GM12874 (cell line): Measurements from ENCODE around the gene HSD11B1L.
A peak's percentile ranks its signal among the peaks of the same experiment; 100 is the strongest.

Experiments used
- CTCF ChIP-seq: IDR thresholded peaks from 2 replicates; pipeline ENCODE4 v1.5.1; 2011; ENCODE audit warnings: low read depth, mild to moderate bottlenecking, control low read depth, low read length, moderate library complexity; ENCODE audit not compliant: insufficient read depth

HSD11B1L gene

GRCh38 chr19:5682107-5682482, 1.3 kb downstream of the HSD11B1L start:
- TF ChIP-seq CTCF = no peak

- no peak for TF ChIP-seq CTCF
Measured at GRCh38 chr19:5683177-5683886, 2.5 kb downstream of the HSD11B1L start.

GRCh38 chr19:5684694-5685430, 4.0 kb downstream of the HSD11B1L start:
- no peak for TF ChIP-seq CTCF

- TF ChIP-seq CTCF = no peak
Measured at GRCh38 chr19:5686326-5686646, 5.5 kb downstream of the HSD11B1L start.

- TF ChIP-seq CTCF = peak; percentile 96
Measured at GRCh38 chr19:5686647-5687359, 6.0 kb downstream of the HSD11B1L start.

- no peak for TF ChIP-seq CTCF
Measured at GRCh38 chr19:5687360-5688198, 6.8 kb downstream of the HSD11B1L start.
